ENCODE measurements around the gene BCL7C. TPM values are rescaled to one million over a fixed set of nuclear protein-coding genes. Genes with fewer than 3 reads are reported as not detected.

Gene BCL7C
- total and polyA plus RNA-seq, 2 of the 13 experiments (the other 11 are each of a cell fraction or from before 2014, with no cell fraction given): 17.7 to 33.8 TPM

GRCh38 chr16:30922420-30922959 lies 28.6 kb upstream of the BCL7C start (continued):
- TF ChIP-seq ZNF646 (CRISPR knock-in tag; IDR thresholded peaks at IDR 0.05) (no peak), HNF1A (IDR thresholded peaks at IDR 0.05; ENCODE audit: low read depth) (no peak; the same call in 1 of the 2 replicates), HNF1A (CRISPR knock-in tag; IDR thresholded peaks at IDR 0.05; ENCODE audit: borderline replicate concordance) (peak; percentile 14; the same call in 1 of the 2 replicates), CENPT (CRISPR knock-in tag; IDR thresholded peaks at IDR 0.05; ENCODE audit: low read depth) (no peak), ZNF781 (CRISPR knock-in tag; IDR thresholded peaks at IDR 0.05; ENCODE audit: borderline replicate concordance, not compliant biosample characterization) (no peak), IRF1 (CRISPR knock-in tag; IDR thresholded peaks at IDR 0.05; ENCODE audit: low read depth) (no peak), KLF12 (CRISPR knock-in tag; IDR thresholded peaks at IDR 0.05; ENCODE audit: borderline replicate concordance) (peak; percentile 91; the same call in 1 of the 2 replicates), ZNF430 (CRISPR knock-in tag; IDR thresholded peaks at IDR 0.05) (peak; percentile 72), BHLHE40 (IDR thresholded peaks at IDR 0.05; ENCODE audit: low read length) (no peak; the same call in 1 of the 2 replicates), ZFP62 (CRISPR knock-in tag; IDR thresholded peaks at IDR 0.05) (peak; percentile 24; the same call in 1 of the 2 replicates), RXRA (CRISPR knock-in tag; IDR thresholded peaks at IDR 0.05) (no peak; the same call in 1 of the 2 replicates), ZNF556 (CRISPR knock-in tag; IDR thresholded peaks at IDR 0.05; ENCODE audit: borderline replicate concordance) (peak; percentile 13; the same call in 1 of the 2 replicates), EEA1 (CRISPR knock-in tag; IDR thresholded peaks at IDR 0.05; ENCODE audit: borderline replicate concordance) (no peak; the same call in 1 of the 2 replicates), NCOA5 (CRISPR knock-in tag; IDR thresholded peaks at IDR 0.05) (no peak), GRHL1 (CRISPR knock-in tag; conservative IDR thresholded peaks at IDR 0.05) (no peak), CCDC6 (CRISPR knock-in tag; IDR thresholded peaks at IDR 0.05) (no peak)

Data from HepG2 (cell line).